IMR-90 (cell line): Measurements from ENCODE around the gene LTB4R. TPM values are rescaled to one million over a fixed set of nuclear protein-coding genes. Genes with fewer than 3 reads are reported as not detected.

ENCODE experiments used
- ATAC-seq: fragments of 200-7000 bp; cut with Tn5 transposase; 2 replicates; pipeline ENCODE4 v1.9.1; 2020; ENCODE audit warnings: low read depth, mild to moderate bottlenecking, moderate library complexity
- BruUV-seq: library from RNA; stranded (reverse); fragments of 400-500 nt; replicated peaks from 2 replicates; lab custom pipeline; 2021; lab: Mats Ljungman, UMichigan
- CTCF ChIA-PET: fragments of 300-600 bp; formaldehyde crosslinking; extraction: SDS; loops from one replicate; lab custom pipeline; 2021; ENCODE audit warnings: antibody characterized with exemption; lab: Yijun Ruan, JAX
- POLR2A ChIA-PET: fragments of 300-600 bp; sonication (Branson Sonifier 250); formaldehyde crosslinking; loops from one replicate; lab custom pipeline; 2022; ENCODE audit warnings: antibody characterized with exemption; ENCODE audit not compliant: unreplicated experiment; lab: Charles Lee
- DNase-seq: peaks from one replicate; pipeline ENCODE4 v3.0.0; 2013
- H2AFZ ChIP-seq: replicated peaks from 2 replicates; pipeline ENCODE3; 2013; ENCODE audit warnings: low read length, mild to moderate bottlenecking; ENCODE audit not compliant: poor library complexity
- H2AK5ac ChIP-seq: 2 replicates; pipeline ENCODE4 v1.6.1; 2013; ENCODE audit warnings: low read depth, low read length, inconsistent platforms
- H2AK9ac ChIP-seq: replicated peaks from 2 replicates; pipeline ENCODE3; 2013; ENCODE audit warnings: mild to moderate bottlenecking, low read depth, low read length, moderate library complexity; ENCODE audit not compliant: poor library complexity
- H2BK120ac ChIP-seq: 2 replicates; pipeline ENCODE4 v1.6.1; 2013; ENCODE audit warnings: low read depth, low read length, inconsistent platforms
- H2BK15ac ChIP-seq: 3 replicates; pipeline ENCODE4 v1.6.1; 2013; ENCODE audit warnings: low read depth, low read length, inconsistent platforms
- H2BK20ac ChIP-seq: 2 replicates; pipeline ENCODE4 v1.6.1; 2013; ENCODE audit warnings: low read depth, mild to moderate bottlenecking, inconsistent platforms, low read length, moderate library complexity
- H2BK5ac ChIP-seq: 2 replicates; pipeline ENCODE4 v1.6.1; 2013; ENCODE audit warnings: mild to moderate bottlenecking, low read depth, low read length, inconsistent platforms; ENCODE audit not compliant: poor library complexity, severe bottlenecking
- H3K14ac ChIP-seq: replicated peaks from 2 replicates; pipeline ENCODE4 v1.6.1; 2013; ENCODE audit warnings: low read depth, low read length, inconsistent platforms
- H3K18ac ChIP-seq: 2 replicates; pipeline ENCODE4 v1.6.1; 2013; ENCODE audit warnings: low read depth, low read length, control low read depth
- H3K23ac ChIP-seq: 2 replicates; pipeline ENCODE4 v1.6.1; 2013; ENCODE audit warnings: low read depth, low read length, inconsistent platforms
- H3K27ac ChIP-seq: 2 replicates; pipeline ENCODE4 v1.5.1; 2013; ENCODE audit warnings: mild to moderate bottlenecking, control low read depth, low read length; ENCODE audit not compliant: insufficient read depth
- H3K27me3 ChIP-seq: 2 replicates; pipeline ENCODE4 v1.6.1; 2013; ENCODE audit warnings: low read length; ENCODE audit not compliant: control insufficient read depth, insufficient read depth
- H3K36me3 ChIP-seq: 2 replicates; pipeline ENCODE4 v1.6.1; 2013; ENCODE audit warnings: low read length, mixed read lengths; ENCODE audit not compliant: control insufficient read depth, insufficient read depth
- H3K4ac ChIP-seq: 2 replicates; pipeline ENCODE4 v1.6.1; 2013; ENCODE audit warnings: low read depth, low read length, inconsistent platforms
- H3K4me1 ChIP-seq: 2 replicates; pipeline ENCODE4 v1.6.1; 2013; ENCODE audit warnings: low read length, mixed read lengths; ENCODE audit not compliant: control insufficient read depth, insufficient read depth
- H3K4me2 ChIP-seq: 2 replicates; pipeline ENCODE4 v1.6.1; 2013; ENCODE audit warnings: low read depth, mild to moderate bottlenecking, control low read depth, low read length, moderate library complexity
- H3K4me3 ChIP-seq: 2 replicates; pipeline ENCODE4 v1.5.1; 2013; ENCODE audit warnings: low read depth, mild to moderate bottlenecking, control low read depth, low read length, moderate library complexity; ENCODE audit not compliant: insufficient read depth
- H3K56ac ChIP-seq: 2 replicates; pipeline ENCODE4 v1.6.1; 2013; ENCODE audit warnings: low read length, inconsistent platforms; ENCODE audit not compliant: insufficient read depth; ENCODE audit errors: extremely low read depth
- H3K79me1 ChIP-seq, 2 experiments: 2 replicates each; pipeline ENCODE4 v1.6.1; 2013; ENCODE audit warnings: low read length in 2 of 2, inconsistent platforms in 1 of 2, low read depth in 1 of 2
- H3K9ac ChIP-seq: 2 replicates; pipeline ENCODE4 v1.6.1; 2013; ENCODE audit warnings: low read depth, low read length, control low read depth
- H3K9me1 ChIP-seq: 2 replicates; pipeline ENCODE4 v1.6.1; 2013; ENCODE audit warnings: low read length, inconsistent platforms; ENCODE audit not compliant: insufficient read depth
- H3K9me3 ChIP-seq: 2 replicates; pipeline ENCODE4 v1.6.1; 2013; ENCODE audit warnings: low read length; ENCODE audit not compliant: control insufficient read depth, insufficient read depth
- H4K20me1 ChIP-seq: 2 replicates; pipeline ENCODE4 v1.6.1; 2013; ENCODE audit warnings: low read length, inconsistent platforms; ENCODE audit not compliant: insufficient read depth
- H4K5ac ChIP-seq: 2 replicates; pipeline ENCODE4 v1.6.1; 2013; ENCODE audit warnings: mild to moderate bottlenecking, low read depth, low read length, control low read depth
- H4K8ac ChIP-seq, 2 experiments: 2 replicates each; pipeline ENCODE4 v1.6.1; 2013; ENCODE audit warnings: low read depth in 2 of 2, low read length in 2 of 2, control low read depth in 1 of 2, inconsistent platforms in 1 of 2
- H4K91ac ChIP-seq: 2 replicates; pipeline ENCODE4 v1.6.1; 2013; ENCODE audit warnings: low read depth, low read length, inconsistent platforms; ENCODE audit not compliant: insufficient read depth
- CEBPB ChIP-seq: IDR thresholded peaks from 2 replicates; pipeline ENCODE4 v1.6.1; 2012; ENCODE audit warnings: low read depth, low read length, improper control_type of control experiment
- RFX5 ChIP-seq: IDR thresholded peaks from 2 replicates; pipeline ENCODE4 v1.8.0; 2012; ENCODE audit warnings: low read depth, mild to moderate bottlenecking, low read length, moderate library complexity
- WGBS, 2 experiments: methylation state at CpG; one replicate each; pipeline versions ENCODE4 v1.1.5 to v1.1.7; 2013; ENCODE audit warnings: missing lambda C conversion rate in 2 of 2; ENCODE audit not compliant: insufficient read length in 1 of 2; ENCODE audit errors: extremely low coverage in 2 of 2; 5-methylcytosine and 5-hydroxymethylcytosine counted together
- dilution Hi-C: fragments of 300-500 bp; cut with HindIII; formaldehyde crosslinking; loops from one replicate; pipeline ENCODE4 v1.14.3; 2018; ENCODE audit warnings: low sequenced_read_pairs; ENCODE audit not compliant: unreplicated experiment
- in situ Hi-C: fragments of 300-500 bp; cut with MboI; formaldehyde crosslinking; loops from 3 replicates; pipeline ENCODE4 v1.14.3; 2019; ENCODE audit warnings: low sequenced_read_pairs, inconsistent platforms, mixed read lengths
- intact Hi-C: fragments of 100-400 bp; cut with micrococcal nuclease; formaldehyde crosslinking; loops from 2 replicates; pipeline ENCODE4 v1.10.0; 2022
- polyA plus RNA-seq, 3 experiments: library from polyadenylated mRNA; depleted of rRNA; stranded (reverse); fragments of >200 nt; gene quantifications; 2 replicates each; pipeline ENCODE4 v1.2.3, GENCODE V29; 2012; ENCODE audit warnings: low replicate concordance in 1 of 3
- total RNA-seq: library from RNA; depleted of rRNA; stranded (reverse); fragments of >200 nt; gene quantifications from 2 replicates; pipeline ENCODE4 v1.2.3, GENCODE V29; 2012

LTB4R gene
- total and polyA plus RNA-seq, 2 of the 4 experiments (the other 2 are of a cell fraction) = 0.18 to 2.3 TPM

DNA sequence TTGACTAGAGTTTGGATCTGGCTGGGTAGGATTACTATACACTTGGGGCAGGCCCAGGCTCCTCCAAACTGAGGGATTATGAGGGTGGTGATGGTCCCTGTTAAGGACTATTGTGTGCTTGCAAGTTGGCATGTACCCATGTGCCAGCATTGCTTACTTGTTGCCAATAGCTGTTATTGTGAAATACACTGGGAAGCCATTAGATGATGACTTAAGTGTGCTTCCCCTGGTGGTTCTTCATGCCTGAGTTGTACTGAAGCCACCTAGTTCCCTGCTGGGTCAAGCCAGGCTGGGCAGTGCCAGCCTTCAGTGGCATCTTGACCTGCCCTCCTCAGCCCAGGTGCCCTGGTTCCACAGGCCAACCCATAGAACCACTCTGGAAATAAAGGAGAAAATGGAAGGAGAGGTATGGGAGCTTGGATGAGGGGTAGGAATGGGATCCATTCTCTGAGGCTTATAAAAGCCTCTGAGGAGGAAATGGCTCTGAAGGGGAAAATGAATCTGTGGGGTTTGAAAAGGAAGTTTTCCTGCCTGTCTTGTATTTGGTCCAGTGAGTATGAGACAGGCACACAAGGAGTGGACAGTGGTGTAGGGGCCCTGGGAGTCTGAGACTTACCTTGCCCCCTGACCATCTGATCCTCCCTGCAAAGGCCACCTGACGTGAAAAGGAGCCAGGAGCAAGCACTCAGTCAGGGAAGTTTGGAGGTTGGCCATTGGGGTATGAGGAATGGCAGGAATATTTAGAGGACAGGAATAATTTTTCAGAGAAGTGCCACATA, 724 bp downstream of the LTB4R start:
- Histone ChIP-seq H2BK120ac (no peak overlapping the region), H3K9me1 (peaks cover 7% of the 10 kb centered on the region; the same call in 1 of the 2 replicates), H4K91ac (no peak overlapping the region), H2AK9ac (no peak overlapping the region), H3K36me3 (0 out of 2 replicates have a peak, but pooled peaks cover 2% of the 10 kb centered on the region), H3K4ac (no peak overlapping the region), H3K56ac (no peak overlapping the region), H3K79me1 (peaks cover 3 to 8% of the 10 kb centered on the region in 2 experiments; a peak in 1 of 4 replicates), H3K9ac (no peak overlapping the region), H2BK15ac (no peak overlapping the region), H4K8ac (no peak overlapping the region), H3K4me2 (no peak overlapping the region), H3K4me1 (peaks cover 10% of the 10 kb centered on the region; the same call in 1 of the 2 replicates), H3K23ac (no peak overlapping the region), H4K5ac (no peak overlapping the region), H2BK5ac (no peak overlapping the region), H2BK20ac (no peak overlapping the region), H2AK5ac (no peak overlapping the region), H2AFZ (no peak overlapping the region), H3K9me3 (no peaks in the 10 kb centered on the region), H3K4me3 (no peak overlapping the region), H3K18ac (no peak overlapping the region), H3K27me3 (peaks cover 16% of the 10 kb centered on the region; the same call in 1 of the 2 replicates), H3K14ac (no peak overlapping the region), H4K20me1 (peaks cover 8% of the 10 kb centered on the region; the same call in 1 of the 2 replicates), H3K27ac (no peak overlapping the region)
- no TSS peak for BruUV-seq
- no CpG with 5 or more reads among the region's 1 CpG for WGBS, 2 experiments
- TF ChIP-seq CEBPB = peak; percentile 84
- no peak for TF ChIP-seq RFX5
- dilution Hi-C loops = no loop called here
- in situ Hi-C loops = no loop called here
- POLR2A ChIA-PET = no interaction called here
- DNase-seq (no peak), ATAC-seq (no peak)
- intact Hi-C loops = no loop called here
- CTCF ChIA-PET = interaction anchor here (1.3 kb wide), 1 partner anchor 21 kb away, joined by 6 read pairs; no protein-coding TSS in a partner anchor
